Stimulated activated naive CD8-positive, alpha-beta T cell treated with anti-CD3 and anti-CD28 coated beads, Interleukin-15, Interleukin-2, amounts not matched to agents 100 U/mL and 50 U/mL, for 24 hours (primary cell): ENCODE results near the gene PPRC1.
A peak's percentile ranks its signal among the peaks of the same experiment; 100 is the strongest.

Experiments used
- ATAC-seq: fragments of 150-1000 bp; cut with Tn5 transposase; one replicate; pipeline ENCODE4 v1.10.0; 2021
- DNase-seq: peaks from one replicate; pipeline ENCODE4 v3.0.0; 2021

The PPRC1 gene

DNA sequence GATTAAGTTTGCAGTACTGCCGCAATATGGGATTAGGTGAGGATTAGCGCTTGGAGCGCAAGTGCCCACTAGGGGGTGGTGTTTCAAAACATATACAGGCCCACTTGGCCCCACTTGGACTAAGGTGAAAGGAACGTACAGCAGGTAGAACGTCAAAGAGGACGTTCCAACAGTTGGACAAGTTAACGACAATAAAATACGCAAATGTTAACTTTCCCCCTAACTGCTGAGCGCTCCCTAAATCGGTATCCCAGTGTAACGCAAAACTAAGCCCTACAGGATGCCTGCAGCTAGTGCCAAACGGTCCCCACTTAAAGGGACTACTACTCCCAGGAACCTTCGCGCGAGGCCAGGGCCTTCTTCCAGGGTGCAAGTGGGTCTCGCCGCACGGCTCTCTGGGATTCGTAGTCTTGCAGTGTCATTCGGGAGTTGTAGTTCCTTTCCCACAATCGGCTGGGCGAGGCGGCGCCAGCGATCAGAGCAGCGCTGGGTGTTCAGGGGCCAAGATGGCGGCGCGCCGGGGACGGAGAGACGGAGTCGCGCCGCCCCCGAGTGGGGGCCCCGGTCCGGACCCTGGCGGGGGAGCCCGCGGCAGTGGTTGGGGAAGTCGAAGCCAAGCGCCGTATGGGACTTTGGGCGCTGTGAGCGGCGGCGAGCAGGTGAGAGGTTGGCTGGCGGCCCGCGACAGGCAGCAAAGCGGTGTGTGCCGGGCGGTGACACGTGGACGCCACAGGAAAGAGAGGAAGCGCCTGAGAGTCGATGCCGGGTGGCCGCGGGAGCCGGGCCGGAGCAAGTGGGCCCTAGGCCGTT is at the start of gene PPRC1:
PPRC1 (plus strand) TSS at position 478 of the 810 bp plus-strand sequence; CDS start at position 507, 29 bp downstream.
- ATAC-seq (peak; percentile 97), DNase-seq (peak; percentile 96)

DNA sequence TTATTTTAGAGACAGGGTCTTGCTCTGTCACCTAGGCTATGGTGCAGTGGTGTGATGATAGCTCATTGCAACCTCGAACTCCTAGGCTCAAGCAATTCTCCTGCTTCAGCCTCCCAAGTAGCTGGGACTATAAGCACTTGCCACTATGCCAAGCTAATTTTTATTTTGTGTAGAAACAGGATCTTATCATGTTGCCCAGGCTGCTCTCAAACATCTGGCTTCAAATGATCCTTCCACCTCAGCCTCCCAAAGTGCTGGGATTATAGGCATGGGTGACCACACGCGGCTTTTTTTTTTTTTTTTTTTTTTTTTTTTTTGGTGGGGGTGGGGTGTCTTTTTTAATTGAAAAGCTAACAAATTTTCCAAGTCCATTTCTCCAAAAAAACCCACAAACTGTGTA is 49.3 kb upstream of the PPRC1 start:
- no peak for DNase-seq
- no peak for ATAC-seq

DNA sequence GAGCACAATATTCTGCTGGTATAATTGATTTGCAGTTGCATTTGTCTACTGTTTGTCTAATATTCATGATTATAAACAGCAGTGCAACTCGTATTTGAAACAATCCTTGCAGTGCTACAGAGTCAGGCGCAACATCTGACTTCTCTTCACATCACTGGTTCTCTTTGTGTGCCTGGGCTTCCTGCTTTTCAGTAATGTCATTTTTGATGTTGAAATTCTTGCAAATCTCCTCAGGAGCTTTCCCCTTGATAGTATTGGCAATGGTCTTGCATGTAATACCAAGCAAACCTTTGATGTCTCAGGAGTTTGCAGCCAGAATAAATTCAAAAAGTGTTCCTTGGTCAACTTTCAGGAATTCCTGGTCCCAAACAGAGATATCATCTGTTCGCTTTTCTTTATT is 47.5 kb upstream of the PPRC1 start:
- no peak for ATAC-seq
- no peak for DNase-seq

GRCh38 chr10:102086196-102086595 is 46.6 kb upstream of the PPRC1 start:
- ATAC-seq (no peak), DNase-seq (no peak)

- no peak for ATAC-seq
- DNase-seq, result no peak
These were observed 42.1 kb upstream of the PPRC1 start for GRCh38 chr10:102090772-102091171.

DNA sequence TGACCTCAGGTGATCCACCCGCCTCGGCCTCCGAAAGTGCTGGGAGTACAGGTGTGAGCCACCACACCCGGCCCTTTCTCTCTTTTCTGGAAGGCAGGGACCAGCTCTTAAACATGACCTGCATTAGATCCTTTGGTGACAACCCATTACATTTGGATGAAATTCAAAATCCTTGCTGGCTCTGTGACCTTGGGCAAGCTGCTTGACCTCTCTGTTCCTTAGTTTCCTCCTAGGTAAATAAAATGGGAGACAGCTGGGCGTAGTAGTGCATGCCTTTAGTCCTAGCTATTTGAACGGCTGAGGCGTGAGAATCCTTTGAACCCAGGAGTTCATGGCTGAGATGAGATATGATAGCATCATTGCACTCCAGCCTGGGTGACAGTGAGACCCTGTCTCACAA is 36.4 kb upstream of the PPRC1 start:
- ATAC-seq (no peak), DNase-seq (no peak)

DNA sequence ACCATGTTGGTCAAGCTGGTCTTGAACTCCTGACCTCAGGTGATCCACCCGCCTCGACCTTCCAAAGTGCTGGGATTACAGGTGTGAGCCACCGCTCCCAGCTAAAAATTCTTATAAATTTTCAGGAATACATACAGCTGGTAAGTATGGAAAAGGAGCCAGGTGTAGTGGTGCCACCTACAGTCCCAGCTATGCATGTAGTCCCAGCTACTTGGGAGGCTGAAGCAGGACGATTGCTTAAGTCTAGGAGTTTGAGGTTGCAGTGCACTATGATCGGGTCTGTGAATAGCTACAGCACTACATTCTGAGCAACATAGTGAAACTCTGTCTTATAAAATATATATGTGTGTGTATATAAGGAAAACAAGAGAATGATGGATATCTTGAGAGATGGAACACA is 31.7 kb upstream of the PPRC1 start:
- ATAC-seq (no peak), DNase-seq (no peak)

- ATAC-seq (no peak), DNase-seq (no peak)
These were observed 30.4 kb upstream of the PPRC1 start for GRCh38 chr10:102102421-102102820.

DNA sequence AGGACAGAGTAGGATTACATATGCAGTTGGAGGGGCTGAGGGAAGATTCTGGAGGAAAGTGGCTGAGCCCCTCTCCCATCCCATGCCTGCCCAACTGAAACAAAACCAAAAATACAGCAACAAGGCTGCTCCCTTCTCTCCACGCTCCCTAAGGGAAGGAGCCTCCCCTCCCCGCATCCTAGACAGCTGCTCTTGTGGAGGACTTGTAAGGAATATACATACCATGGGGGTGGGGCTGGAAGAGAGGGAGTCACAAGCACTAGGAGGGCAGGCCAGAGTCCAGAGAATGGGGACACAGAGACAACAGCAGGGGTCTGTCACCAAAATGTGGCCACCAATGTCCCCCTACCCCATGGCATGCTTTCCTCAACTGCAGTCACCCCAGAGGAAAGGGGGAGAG is 25.8 kb upstream of the PPRC1 start:
- ATAC-seq (no peak), DNase-seq (no peak)

DNA sequence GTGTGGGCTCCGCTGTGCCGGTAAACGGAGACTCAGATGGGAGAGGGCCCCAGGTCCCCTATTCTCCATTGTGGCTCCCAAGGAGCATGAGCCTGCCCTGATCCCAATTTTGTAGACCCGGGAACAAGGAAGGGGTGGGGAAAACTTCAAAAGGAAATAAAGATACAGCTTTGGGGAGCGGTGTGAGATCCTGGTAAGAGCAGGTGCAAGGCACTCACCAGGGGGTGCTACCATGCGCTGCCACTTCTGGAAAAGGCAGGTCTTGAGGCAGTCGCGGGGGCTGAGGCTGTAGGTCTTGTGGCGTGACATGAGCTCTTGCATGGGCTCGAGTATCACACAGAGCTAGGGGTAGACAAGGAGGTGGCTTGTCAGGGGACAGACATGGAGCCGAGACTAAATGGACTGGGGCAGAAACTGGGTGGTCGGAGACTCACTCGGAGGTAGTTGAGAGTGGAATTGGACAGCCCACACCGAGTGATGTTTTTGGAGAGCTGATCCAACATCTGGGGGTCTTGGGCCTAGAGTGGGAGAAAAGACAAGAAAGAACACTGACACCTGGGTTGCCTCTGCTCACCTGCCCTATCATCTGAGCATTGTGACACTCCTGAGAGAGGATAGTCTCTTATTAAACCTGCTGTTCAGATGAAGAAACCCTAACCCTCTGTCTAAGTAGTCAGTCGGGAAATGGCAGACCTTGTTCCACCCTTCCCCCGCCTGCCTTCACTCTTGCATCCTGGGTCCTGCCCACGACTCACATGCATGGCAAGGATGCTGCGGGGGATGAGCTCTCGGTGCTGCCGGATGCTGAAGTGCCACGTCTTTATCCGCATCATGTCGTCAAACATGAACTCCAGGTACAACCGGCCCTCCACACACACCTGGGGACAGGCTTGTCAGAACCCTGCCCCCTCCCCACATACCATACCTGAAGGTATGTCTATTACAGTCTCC is 23.4 kb upstream of the PPRC1 start:
- no peak for ATAC-seq

GRCh38 chr10:102111276-102111675 is 21.6 kb upstream of the PPRC1 start:
- no peak for ATAC-seq

More for the DNA sequence above, 23.4 kb upstream of the PPRC1 start:
- DNase-seq, result no peak

DNA sequence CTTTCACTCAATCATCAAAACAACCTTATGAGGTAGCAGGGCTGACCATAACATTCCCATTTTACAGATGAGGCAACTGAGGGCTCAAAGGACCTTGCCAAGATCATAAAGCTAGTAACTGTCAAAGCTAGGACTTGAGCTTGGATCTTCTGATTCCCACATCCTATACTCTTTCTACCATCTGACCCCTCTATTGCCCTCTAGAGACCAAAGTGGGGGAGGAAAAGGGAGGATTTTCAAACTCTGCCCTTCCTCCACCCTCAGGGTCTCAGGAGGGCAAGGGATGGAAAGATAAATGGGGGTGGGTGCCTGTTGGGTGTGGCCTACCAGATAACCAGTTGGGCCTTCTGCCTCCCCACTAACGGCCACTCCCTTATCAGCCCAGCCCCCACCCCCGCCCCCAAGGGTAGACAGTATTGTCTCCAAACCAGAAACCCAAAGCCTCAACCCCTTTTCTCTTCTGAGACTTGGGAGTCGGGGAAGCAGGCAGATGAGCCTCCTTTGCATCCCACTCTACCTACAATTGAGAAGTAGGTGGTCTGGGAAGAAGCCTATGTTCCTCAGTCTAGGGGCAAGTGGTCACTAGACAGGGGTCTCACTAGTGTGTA is 20.5 kb upstream of the PPRC1 start:
- DNase-seq (no peak), ATAC-seq (no peak)

More at GRCh38 chr10:102111276-102111675, 21.6 kb upstream of the PPRC1 start:
- DNase-seq, result no peak

DNA sequence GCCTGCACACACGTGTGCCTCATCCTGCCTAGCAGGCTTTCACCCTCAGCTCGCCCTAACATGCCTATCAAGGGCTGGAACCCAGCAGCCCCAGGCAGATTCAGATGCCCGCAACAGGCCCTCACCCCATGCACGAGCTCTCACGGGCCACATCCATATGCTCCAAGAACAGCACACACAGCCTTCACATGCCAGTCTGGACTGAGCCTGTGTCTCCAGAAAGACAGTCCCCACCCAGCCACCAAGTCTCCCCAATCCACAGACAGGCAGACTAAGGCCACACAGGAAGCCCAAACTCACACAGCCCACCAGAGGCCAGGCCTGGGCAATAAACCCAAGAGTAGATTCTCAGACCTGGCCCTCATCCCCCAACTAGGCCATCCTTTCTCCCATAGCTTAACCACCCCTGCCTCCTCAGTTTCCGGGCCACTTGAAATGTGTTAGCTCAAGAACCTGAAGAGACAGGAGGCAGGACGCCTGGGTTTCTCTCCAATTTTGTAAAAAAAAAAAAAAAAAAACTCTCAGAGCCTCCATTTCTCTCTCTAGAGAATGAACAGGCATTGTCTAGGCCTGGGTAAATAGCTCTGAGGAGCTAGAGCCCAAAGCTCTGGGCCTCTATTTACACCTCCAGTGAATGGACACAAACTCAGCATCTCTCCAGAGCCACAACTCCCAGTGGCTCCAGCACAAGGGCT is 19.4 kb upstream of the PPRC1 start:
- DNase-seq (peak; percentile 27), ATAC-seq (no peak)

DNA sequence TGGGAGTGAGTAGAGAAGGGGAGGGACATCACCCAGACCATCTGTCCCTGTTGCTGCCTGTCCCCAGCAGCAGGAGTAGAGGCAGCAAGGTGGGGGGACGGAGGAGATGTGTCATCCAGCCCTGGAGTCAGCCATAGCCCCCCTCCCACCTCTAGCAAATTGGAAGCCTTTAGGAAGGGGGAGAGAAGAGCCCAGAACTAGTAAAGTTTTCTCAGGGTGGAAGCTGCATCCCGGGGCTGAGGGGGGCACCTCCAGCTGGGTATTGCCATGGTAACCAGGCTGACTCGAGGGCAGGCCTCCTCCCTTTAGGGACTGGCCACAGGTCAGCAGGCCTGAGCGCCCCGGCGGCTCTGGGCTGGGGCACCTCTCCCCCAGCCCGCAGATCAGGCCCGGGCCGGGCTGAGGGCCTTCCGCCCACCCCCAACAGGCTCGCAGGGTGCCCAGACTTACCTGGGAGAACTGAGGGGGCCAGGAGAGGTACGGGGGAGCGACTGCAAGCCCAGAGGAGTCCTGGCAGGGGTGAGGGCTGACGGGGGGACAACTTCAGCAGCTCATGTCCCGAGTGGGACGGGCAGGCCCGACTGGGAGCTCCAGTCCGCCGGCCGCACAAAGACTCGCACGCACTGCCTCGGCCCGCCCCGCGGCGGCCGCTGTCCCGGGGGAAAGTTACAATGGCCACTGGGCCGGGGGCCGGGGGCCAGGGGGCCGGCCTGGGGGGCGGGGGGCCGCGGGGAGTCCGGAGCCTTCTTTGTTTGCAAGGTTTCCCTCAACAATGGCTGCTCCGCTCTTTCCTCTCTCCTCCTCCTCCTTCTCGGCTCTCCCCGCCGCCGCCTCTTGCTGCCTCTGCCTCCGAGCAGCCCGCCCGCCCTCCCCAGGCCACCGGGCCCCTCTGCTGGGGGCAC is 18.6 kb upstream of the PPRC1 start:
- ATAC-seq (no peak), DNase-seq (peak; percentile 36)

DNA sequence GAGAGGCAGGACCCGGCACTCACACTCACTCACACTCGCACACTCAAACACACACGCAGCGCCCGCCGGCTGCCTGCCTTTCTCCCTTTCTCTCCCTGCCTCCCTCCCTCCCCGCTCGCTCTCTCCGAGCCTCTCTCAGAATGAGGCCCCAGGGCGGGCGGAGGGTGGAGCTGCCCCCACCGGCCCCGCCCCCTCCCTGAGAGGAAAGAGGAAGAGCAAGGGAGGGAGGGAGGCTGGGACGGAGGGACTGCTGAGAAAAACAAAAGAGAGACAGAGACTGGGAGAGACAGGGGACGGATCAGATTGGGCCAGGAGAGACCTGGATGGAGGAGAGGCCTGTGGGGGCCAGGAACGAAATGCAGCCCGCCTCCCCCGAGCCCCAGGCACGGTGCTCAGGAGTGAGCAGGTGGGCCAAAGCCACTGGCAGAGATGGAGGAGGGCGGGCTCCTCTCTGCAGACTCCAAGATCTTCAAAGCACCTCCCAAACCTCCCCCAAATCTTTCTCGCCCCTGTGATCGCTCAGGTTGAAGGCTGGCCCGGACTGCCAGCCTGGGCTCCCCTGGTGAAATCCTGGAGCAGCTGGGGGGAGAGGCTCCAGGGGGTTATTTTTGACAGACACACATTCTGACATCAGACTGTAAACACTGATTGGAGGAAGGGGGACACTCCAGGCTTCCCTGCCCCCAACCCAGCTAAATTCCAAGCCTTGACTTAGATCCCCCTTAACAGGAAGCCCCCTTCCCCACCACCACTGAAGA is 17.8 kb upstream of the PPRC1 start:
- ATAC-seq (peak; percentile 71), DNase-seq (peak; percentile 93)

DNA sequence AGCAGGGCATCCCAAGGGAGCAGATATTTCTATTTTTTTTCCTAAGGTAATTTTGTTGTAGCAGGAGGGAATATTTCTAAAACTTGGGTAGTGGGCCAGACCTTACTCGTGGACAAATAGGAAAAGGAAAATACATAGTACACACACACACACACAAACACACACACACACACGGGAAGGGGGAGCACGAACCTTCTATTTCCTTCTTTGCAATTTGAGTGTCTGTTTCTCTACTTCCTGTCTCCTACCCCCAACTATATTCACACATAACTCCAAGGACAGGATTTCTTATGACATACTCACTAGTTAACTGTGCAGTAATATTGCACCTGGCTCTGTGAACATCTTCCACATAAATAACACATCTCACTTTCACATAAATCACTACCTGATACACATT is 17.1 kb upstream of the PPRC1 start:
- DNase-seq, result no peak

GRCh38 chr10:102116656-102117055 is 16.2 kb upstream of the PPRC1 start:
- DNase-seq, result no peak
- no peak for ATAC-seq

More for the DNA sequence above, 17.1 kb upstream of the PPRC1 start:
- ATAC-seq, result no peak

DNA sequence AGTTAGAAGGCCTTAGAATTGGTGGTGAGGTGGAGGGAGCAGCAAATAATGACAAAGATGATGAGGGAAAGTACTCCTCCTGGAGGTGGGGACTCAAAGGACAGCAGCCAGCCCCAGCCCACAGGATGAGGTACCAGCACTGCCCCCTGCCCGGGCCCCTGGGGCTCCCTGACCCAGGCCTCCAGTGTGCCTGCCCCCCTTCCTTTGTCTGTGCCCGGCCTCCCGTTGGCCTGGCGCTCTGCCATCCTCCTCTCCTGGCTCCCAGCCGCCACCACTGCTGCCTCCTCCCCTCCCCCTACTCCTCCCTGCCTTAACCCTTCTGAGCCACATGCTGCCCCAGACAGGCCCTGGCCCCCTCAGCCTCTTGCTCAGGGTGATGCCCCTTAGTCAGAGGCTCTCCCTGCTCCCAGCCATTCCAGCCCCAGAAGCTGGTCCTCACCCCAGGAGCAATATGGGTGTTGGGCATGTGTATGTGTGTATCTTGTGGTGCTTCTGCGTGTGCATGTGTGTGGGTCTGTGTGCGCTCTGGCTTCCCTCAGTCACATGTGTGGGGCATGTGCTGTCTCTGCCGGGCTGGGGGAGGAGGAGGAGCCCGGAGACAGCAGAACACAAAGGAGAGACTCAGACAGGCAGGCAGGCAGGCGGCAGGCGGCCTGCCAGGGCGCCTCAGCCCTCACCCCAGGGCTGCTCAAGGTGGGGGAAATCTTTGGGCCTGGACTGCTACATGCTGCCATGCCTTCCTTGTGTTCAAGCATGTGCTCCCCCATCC is 15.3 kb upstream of the PPRC1 start:
- ATAC-seq (peak; percentile 41), DNase-seq (peak; percentile 79)

DNA sequence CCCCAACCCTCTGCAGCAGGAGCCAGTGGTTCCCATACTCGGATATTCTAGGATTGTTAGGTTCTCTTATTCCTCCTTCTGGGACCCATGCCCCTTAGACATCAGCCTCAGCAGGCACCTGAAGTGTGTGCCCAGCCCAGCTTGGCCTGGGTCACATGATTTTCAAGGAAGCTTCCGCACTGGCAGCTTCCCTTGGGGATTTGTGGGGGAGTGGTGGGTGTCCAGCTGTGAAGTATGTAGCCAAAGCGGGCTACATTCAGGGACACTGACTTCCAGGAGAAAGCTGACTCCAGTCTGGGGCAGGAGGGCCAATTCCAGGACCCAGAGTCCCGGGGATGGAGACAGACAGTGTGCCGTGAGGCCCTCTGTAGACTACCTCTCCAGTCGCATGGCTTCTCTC is 14.0 kb upstream of the PPRC1 start:
- DNase-seq (peak; percentile 44), ATAC-seq (no peak)
